ENCODE results near the gene DGCR2.
A peak's percentile ranks its signal among the peaks of the same experiment; 100 is the strongest.

Gene DGCR2

GRCh38 chr22:19110064-19110458 is 12.2 kb downstream of the DGCR2 start:
- no peaks in the 10 kb centered on the region for H3K36me3 ChIP-seq (ENCODE audit: control insufficient read depth, insufficient read depth, low read length)
- H3K27me3 ChIP-seq (ENCODE audit: control insufficient read depth, insufficient read depth, low read length): no peaks in the 10 kb centered on the region
- H3K4me1 ChIP-seq (ENCODE audit: control insufficient read depth, insufficient read depth, low read length): peaks cover 31% of the 10 kb centered on the region
- no peak overlapping the region for H3K9ac ChIP-seq (ENCODE audit: low read length)
- no peaks in the 10 kb centered on the region for H3K9me3 ChIP-seq (ENCODE audit: control insufficient read depth, low read length)
- H3K4me3 ChIP-seq (ENCODE audit: low read length): no peak overlapping the region

GRCh38 chr22:19109198-19110063 is 12.8 kb downstream of the DGCR2 start:
- H3K27me3 ChIP-seq (ENCODE audit: control insufficient read depth, insufficient read depth, low read length): no peaks in the 10 kb centered on the region
- H3K9me3 ChIP-seq (ENCODE audit: control insufficient read depth, low read length): no peaks in the 10 kb centered on the region
- H3K4me1 ChIP-seq (ENCODE audit: control insufficient read depth, insufficient read depth, low read length): peaks cover 31% of the 10 kb centered on the region
- no peak overlapping the region for H3K9ac ChIP-seq (ENCODE audit: low read length)
- no peaks in the 10 kb centered on the region for H3K36me3 ChIP-seq (ENCODE audit: control insufficient read depth, insufficient read depth, low read length)
- no peak overlapping the region for H3K4me3 ChIP-seq (ENCODE audit: low read length)

- Histone ChIP-seq H3K9ac (ENCODE audit: low read length) (no peak overlapping the region), H3K27me3 (ENCODE audit: control insufficient read depth, insufficient read depth, low read length) (no peaks in the 10 kb centered on the region), H3K9me3 (ENCODE audit: control insufficient read depth, low read length) (no peaks in the 10 kb centered on the region), H3K36me3 (ENCODE audit: control insufficient read depth, insufficient read depth, low read length) (no peaks in the 10 kb centered on the region), H3K4me3 (ENCODE audit: low read length) (no peak overlapping the region), H3K4me1 (ENCODE audit: control insufficient read depth, insufficient read depth, low read length) (peaks cover 31% of the 10 kb centered on the region)
Measured at GRCh38 chr22:19108807-19109197, 13.4 kb downstream of the DGCR2 start.

GRCh38 chr22:19107730-19108074 is 14.5 kb downstream of the DGCR2 start:
- H3K4me1 ChIP-seq (ENCODE audit: control insufficient read depth, insufficient read depth, low read length): peaks cover 31% of the 10 kb centered on the region

GRCh38 chr22:19106886-19107729 is 15.1 kb downstream of the DGCR2 start:
- no peak overlapping the region for H3K9ac ChIP-seq (ENCODE audit: low read length)
- no peaks in the 10 kb centered on the region for H3K36me3 ChIP-seq (ENCODE audit: control insufficient read depth, insufficient read depth, low read length)
- no peaks in the 10 kb centered on the region for H3K9me3 ChIP-seq (ENCODE audit: control insufficient read depth, low read length)
- H3K4me3 ChIP-seq (ENCODE audit: low read length): no peak overlapping the region
- H3K27me3 ChIP-seq (ENCODE audit: control insufficient read depth, insufficient read depth, low read length): no peaks in the 10 kb centered on the region
- H3K4me1 ChIP-seq (ENCODE audit: control insufficient read depth, insufficient read depth, low read length): peaks cover 31% of the 10 kb centered on the region

More at GRCh38 chr22:19107730-19108074, 14.5 kb downstream of the DGCR2 start:
- no peaks in the 10 kb centered on the region for H3K27me3 ChIP-seq (ENCODE audit: control insufficient read depth, insufficient read depth, low read length)
- no peaks in the 10 kb centered on the region for H3K36me3 ChIP-seq (ENCODE audit: control insufficient read depth, insufficient read depth, low read length)
- H3K4me3 ChIP-seq (ENCODE audit: low read length): no peak overlapping the region
- H3K9me3 ChIP-seq (ENCODE audit: control insufficient read depth, low read length): no peaks in the 10 kb centered on the region
- H3K9ac ChIP-seq (ENCODE audit: low read length): no peak overlapping the region

- Histone ChIP-seq H3K36me3 (ENCODE audit: control insufficient read depth, insufficient read depth, low read length) (no peaks in the 10 kb centered on the region), H3K4me1 (ENCODE audit: control insufficient read depth, insufficient read depth, low read length) (peaks cover 31% of the 10 kb centered on the region), H3K9me3 (ENCODE audit: control insufficient read depth, low read length) (no peaks in the 10 kb centered on the region), H3K9ac (ENCODE audit: low read length) (peak overlapping the region; percentile 5), H3K4me3 (ENCODE audit: low read length) (no peak overlapping the region), H3K27me3 (ENCODE audit: control insufficient read depth, insufficient read depth, low read length) (no peaks in the 10 kb centered on the region)
Measured at GRCh38 chr22:19105867-19106802, 16.1 kb downstream of the DGCR2 start.

- H3K9ac ChIP-seq (ENCODE audit: low read length): no peak overlapping the region
- no peak overlapping the region for H3K4me3 ChIP-seq (ENCODE audit: low read length)
- H3K36me3 ChIP-seq (ENCODE audit: control insufficient read depth, insufficient read depth, low read length): no peaks in the 10 kb centered on the region
- no peaks in the 10 kb centered on the region for H3K9me3 ChIP-seq (ENCODE audit: control insufficient read depth, low read length)
- no peaks in the 10 kb centered on the region for H3K27me3 ChIP-seq (ENCODE audit: control insufficient read depth, insufficient read depth, low read length)
- peaks cover 31% of the 10 kb centered on the region for H3K4me1 ChIP-seq (ENCODE audit: control insufficient read depth, insufficient read depth, low read length)
Measured at GRCh38 chr22:19105456-19105855, 16.8 kb downstream of the DGCR2 start.

GRCh38 chr22:19103880-19104821 is 18.1 kb downstream of the DGCR2 start:
- Histone ChIP-seq H3K4me3 (ENCODE audit: low read length) (no peak overlapping the region), H3K9me3 (ENCODE audit: control insufficient read depth, low read length) (no peaks in the 10 kb centered on the region), H3K4me1 (ENCODE audit: control insufficient read depth, insufficient read depth, low read length) (peaks cover 22% of the 10 kb centered on the region), H3K9ac (ENCODE audit: low read length) (no peak overlapping the region), H3K27me3 (ENCODE audit: control insufficient read depth, insufficient read depth, low read length) (no peaks in the 10 kb centered on the region), H3K36me3 (ENCODE audit: control insufficient read depth, insufficient read depth, low read length) (no peaks in the 10 kb centered on the region)

GRCh38 chr22:19098157-19098556 is 24.1 kb downstream of the DGCR2 start:
- no peaks in the 10 kb centered on the region for H3K36me3 ChIP-seq (ENCODE audit: control insufficient read depth, insufficient read depth, low read length)
- H3K4me3 ChIP-seq (ENCODE audit: low read length): no peak overlapping the region
- H3K9me3 ChIP-seq (ENCODE audit: control insufficient read depth, low read length): no peaks in the 10 kb centered on the region
- no peaks in the 10 kb centered on the region for H3K4me1 ChIP-seq (ENCODE audit: control insufficient read depth, insufficient read depth, low read length)
- H3K27me3 ChIP-seq (ENCODE audit: control insufficient read depth, insufficient read depth, low read length): no peaks in the 10 kb centered on the region
- H3K9ac ChIP-seq (ENCODE audit: low read length): no peak overlapping the region

GRCh38 chr22:19097518-19097917 is 24.7 kb downstream of the DGCR2 start:
- Histone ChIP-seq H3K9ac (ENCODE audit: low read length) (no peak overlapping the region), H3K4me1 (ENCODE audit: control insufficient read depth, insufficient read depth, low read length) (no peaks in the 10 kb centered on the region), H3K4me3 (ENCODE audit: low read length) (no peak overlapping the region), H3K9me3 (ENCODE audit: control insufficient read depth, low read length) (no peaks in the 10 kb centered on the region), H3K27me3 (ENCODE audit: control insufficient read depth, insufficient read depth, low read length) (no peaks in the 10 kb centered on the region), H3K36me3 (ENCODE audit: control insufficient read depth, insufficient read depth, low read length) (no peaks in the 10 kb centered on the region)

GRCh38 chr22:19096555-19096954 is 25.7 kb downstream of the DGCR2 start:
- Histone ChIP-seq H3K27me3 (ENCODE audit: control insufficient read depth, insufficient read depth, low read length) (no peaks in the 10 kb centered on the region), H3K4me1 (ENCODE audit: control insufficient read depth, insufficient read depth, low read length) (no peaks in the 10 kb centered on the region), H3K9ac (ENCODE audit: low read length) (no peak overlapping the region), H3K9me3 (ENCODE audit: control insufficient read depth, low read length) (no peaks in the 10 kb centered on the region), H3K36me3 (ENCODE audit: control insufficient read depth, insufficient read depth, low read length) (no peaks in the 10 kb centered on the region), H3K4me3 (ENCODE audit: low read length) (no peak overlapping the region)
